IPS-15b (cell line): Measurements from ENCODE around the gene LRP1.

Source experiments
- H3K27me3 ChIP-seq: one replicate; pipeline ENCODE4 v1.6.1; 2013; ENCODE audit warnings: low read length; ENCODE audit not compliant: control insufficient read depth, insufficient read depth
- H3K36me3 ChIP-seq: one replicate; pipeline ENCODE4 v1.6.1; 2013; ENCODE audit warnings: low read length; ENCODE audit not compliant: control insufficient read depth, insufficient read depth
- H3K4me1 ChIP-seq: one replicate; pipeline ENCODE4 v1.6.1; 2013; ENCODE audit warnings: mild to moderate bottlenecking, low read length; ENCODE audit not compliant: control insufficient read depth, insufficient read depth
- H3K4me3 ChIP-seq: one replicate; pipeline ENCODE4 v1.5.1; 2013; ENCODE audit warnings: low read depth, low read length
- H3K9ac ChIP-seq: one replicate; pipeline ENCODE4 v1.6.1; 2013; ENCODE audit warnings: low read depth, mild to moderate bottlenecking, low read length
- H3K9me3 ChIP-seq: one replicate; pipeline ENCODE4 v1.6.1; 2013; ENCODE audit warnings: mild to moderate bottlenecking, low read length; ENCODE audit not compliant: control insufficient read depth, insufficient read depth

LRP1 gene

GRCh38 chr12:57209916-57210315 is 81.6 kb downstream of the LRP1 start:
- H3K27me3 ChIP-seq: peaks cover 14% of the 10 kb centered on the region
- H3K9ac ChIP-seq: no peak overlapping the region
- H3K4me3 ChIP-seq: no peak overlapping the region
- peaks cover 9% of the 10 kb centered on the region for H3K4me1 ChIP-seq
- peaks cover 70% of the 10 kb centered on the region for H3K36me3 ChIP-seq
- H3K9me3 ChIP-seq: no peaks in the 10 kb centered on the region

GRCh38 chr12:57210461-57210860 is 82.2 kb downstream of the LRP1 start:
- no peak overlapping the region for H3K4me3 ChIP-seq

GRCh38 chr12:57210926-57211692 is 82.8 kb downstream of the LRP1 start:
- Histone ChIP-seq H3K4me3 (no peak overlapping the region), H3K9ac (no peak overlapping the region), H3K4me1 (peaks cover 15% of the 10 kb centered on the region), H3K36me3 (peaks cover 58% of the 10 kb centered on the region), H3K27me3 (peaks cover 26% of the 10 kb centered on the region), H3K9me3 (no peaks in the 10 kb centered on the region)

More at GRCh38 chr12:57210461-57210860, 82.2 kb downstream of the LRP1 start:
- Histone ChIP-seq H3K4me1 (peaks cover 10% of the 10 kb centered on the region), H3K36me3 (peaks cover 64% of the 10 kb centered on the region), H3K9ac (no peak overlapping the region), H3K9me3 (no peaks in the 10 kb centered on the region), H3K27me3 (peaks cover 19% of the 10 kb centered on the region)

DNA sequence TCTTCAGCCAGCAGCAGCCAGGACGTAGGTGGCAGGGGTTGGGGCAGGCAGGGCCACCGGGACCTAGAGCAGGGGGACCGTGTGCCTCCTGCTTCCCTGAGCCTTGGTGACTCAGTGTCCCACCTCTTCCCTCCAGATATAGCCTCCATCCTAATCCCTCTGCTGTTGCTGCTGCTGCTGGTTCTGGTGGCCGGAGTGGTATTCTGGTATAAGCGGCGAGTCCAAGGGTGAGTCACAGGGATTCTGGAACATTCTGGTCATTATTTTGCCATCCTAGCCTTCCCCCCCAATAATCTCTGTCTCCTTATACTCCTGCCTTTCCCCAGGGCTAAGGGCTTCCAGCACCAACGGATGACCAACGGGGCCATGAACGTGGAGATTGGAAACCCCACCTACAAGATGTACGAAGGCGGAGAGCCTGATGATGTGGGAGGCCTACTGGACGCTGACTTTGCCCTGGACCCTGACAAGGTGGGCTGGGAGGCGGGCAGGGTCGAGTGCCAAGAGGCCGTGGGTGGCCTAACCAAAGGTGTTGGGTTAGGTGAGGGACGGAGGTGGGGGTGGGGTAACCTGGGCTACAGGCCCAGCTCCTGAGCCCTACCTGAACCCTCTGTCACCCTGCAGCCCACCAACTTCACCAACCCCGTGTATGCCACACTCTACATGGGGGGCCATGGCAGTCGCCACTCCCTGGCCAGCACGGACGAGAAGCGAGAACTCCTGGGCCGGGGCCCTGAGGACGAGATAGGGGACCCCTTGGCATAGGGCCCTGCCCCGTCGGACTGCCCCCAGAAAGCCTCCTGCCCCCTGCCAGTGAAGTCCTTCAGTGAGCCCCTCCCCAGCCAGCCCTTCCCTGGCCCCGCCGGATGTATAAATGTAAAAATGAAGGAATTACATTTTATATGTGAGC is 83.8 kb downstream of the LRP1 start:
- H3K36me3 ChIP-seq: peaks cover 52% of the 10 kb centered on the region
- no peak overlapping the region for H3K9ac ChIP-seq

GRCh38 chr12:57212701-57213057 is 84.4 kb downstream of the LRP1 start:
- no peak overlapping the region for H3K4me3 ChIP-seq
- H3K27me3 ChIP-seq: peaks cover 37% of the 10 kb centered on the region
- H3K36me3 ChIP-seq: peaks cover 49% of the 10 kb centered on the region
- no peak overlapping the region for H3K9ac ChIP-seq
- H3K4me1 ChIP-seq: peaks cover 15% of the 10 kb centered on the region
- no peaks in the 10 kb centered on the region for H3K9me3 ChIP-seq

More for the DNA sequence above, 83.8 kb downstream of the LRP1 start:
- Histone ChIP-seq H3K9me3 (no peaks in the 10 kb centered on the region), H3K27me3 (peaks cover 30% of the 10 kb centered on the region), H3K4me3 (no peak overlapping the region), H3K4me1 (peaks cover 15% of the 10 kb centered on the region)

DNA sequence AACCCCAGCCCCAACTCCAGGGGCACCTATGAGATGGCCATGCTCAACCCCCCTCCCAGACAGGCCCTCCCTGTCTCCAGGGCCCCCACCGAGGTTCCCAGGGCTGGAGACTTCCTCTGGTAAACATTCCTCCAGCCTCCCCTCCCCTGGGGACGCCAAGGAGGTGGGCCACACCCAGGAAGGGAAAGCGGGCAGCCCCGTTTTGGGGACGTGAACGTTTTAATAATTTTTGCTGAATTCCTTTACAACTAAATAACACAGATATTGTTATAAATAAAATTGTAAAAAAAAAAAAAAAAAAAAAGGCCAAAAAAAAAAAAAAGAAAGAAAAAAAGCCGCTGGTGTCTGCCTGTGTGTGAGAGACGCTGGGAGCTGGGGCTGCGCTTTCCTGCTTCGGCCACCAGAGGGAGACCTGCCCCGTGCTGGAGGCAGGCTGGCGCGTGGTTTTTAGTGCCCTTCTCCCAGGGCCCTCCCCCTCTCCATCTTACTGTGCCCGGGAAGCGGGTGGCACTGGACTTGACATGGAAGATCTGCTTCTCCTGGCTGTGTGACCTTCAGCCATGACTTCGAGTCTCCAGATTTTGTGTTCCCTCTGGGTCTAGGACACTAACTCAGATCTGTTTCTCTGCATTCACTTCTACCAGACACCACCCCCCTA is 84.9 kb downstream of the LRP1 start:
- H3K9me3 ChIP-seq: no peaks in the 10 kb centered on the region
- H3K27me3 ChIP-seq: peaks cover 42% of the 10 kb centered on the region
- no peak overlapping the region for H3K9ac ChIP-seq
- H3K4me3 ChIP-seq: no peak overlapping the region
- H3K36me3 ChIP-seq: peaks cover 44% of the 10 kb centered on the region
- H3K4me1 ChIP-seq: peaks cover 15% of the 10 kb centered on the region

DNA sequence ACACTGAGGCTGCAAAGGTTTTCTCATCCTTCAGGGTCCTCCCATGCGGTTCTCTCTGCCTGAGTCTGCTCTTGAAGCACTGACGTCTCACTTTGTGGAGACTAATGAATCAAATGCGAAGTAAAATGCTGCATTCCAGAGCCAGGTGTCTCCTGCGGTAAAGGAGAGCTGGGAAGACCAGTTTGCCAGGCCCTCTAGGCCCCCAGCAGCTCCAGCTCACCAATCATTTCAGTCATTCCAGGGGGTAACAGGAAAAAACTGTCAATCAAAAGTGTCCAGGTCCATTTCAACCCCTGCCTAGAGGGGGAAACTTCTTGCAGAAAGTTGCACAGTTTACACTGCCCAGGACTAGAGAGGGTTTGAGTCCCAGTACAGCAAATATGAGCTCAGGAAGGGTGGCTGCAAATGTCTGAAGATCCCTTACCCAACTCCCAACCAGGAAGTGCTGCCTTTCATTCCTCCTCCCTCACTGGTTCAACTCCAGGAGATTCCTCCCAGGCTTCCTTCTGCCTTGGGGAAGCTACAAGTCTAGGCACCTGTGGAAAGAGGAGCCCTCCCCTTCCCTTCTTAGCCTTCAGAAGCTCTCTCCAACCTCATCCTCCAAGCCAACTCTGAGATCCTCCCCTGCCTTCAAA is 85.6 kb downstream of the LRP1 start:
- peaks cover 37% of the 10 kb centered on the region for H3K36me3 ChIP-seq
- no peaks in the 10 kb centered on the region for H3K9me3 ChIP-seq
- H3K4me1 ChIP-seq: peaks cover 15% of the 10 kb centered on the region
- no peak overlapping the region for H3K9ac ChIP-seq
- no peak overlapping the region for H3K4me3 ChIP-seq
- H3K27me3 ChIP-seq: peaks cover 49% of the 10 kb centered on the region

DNA sequence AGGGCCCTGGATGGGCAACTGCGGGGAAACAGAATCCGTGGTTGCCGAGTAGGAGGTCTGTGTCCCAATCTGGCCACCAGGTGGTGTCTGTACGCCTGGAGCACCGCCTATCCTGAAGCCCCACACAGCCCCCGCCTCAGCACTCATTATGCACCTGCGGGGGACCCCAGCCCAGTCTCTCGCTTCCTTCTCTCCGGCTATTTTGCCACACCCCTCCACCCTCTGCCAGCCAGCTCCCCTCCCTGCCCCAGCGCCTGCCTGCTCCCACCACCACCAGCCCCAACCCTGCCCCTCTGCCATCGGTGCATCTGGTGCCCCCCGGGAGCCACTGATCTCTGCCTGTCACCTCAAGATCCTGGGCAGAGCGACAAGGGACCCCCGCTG is 86.1 kb downstream of the LRP1 start:
- Histone ChIP-seq H3K36me3 (peaks cover 32% of the 10 kb centered on the region), H3K4me3 (no peak overlapping the region), H3K9me3 (no peaks in the 10 kb centered on the region), H3K27me3 (peaks cover 54% of the 10 kb centered on the region), H3K9ac (no peak overlapping the region), H3K4me1 (peaks cover 15% of the 10 kb centered on the region)

DNA sequence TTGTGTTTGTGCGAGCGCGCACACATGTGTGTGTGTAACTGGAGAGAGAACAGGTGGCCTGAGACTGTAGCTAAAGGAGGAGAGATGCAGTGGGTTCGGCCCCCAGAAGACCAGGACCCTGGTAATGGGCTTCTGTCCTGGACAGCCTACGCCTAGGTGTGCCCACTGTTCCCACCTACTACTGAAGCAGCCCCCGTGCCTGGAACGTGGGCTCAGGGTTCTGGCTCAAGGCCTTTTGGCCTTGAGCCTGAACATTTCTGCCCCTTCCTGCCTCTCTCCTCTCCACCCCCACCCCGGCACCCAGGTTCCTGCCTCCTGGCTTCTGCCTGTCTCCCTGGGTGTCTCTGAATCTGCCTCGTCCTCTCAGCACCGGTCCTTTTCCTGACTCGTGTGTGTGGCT is 86.8 kb downstream of the LRP1 start:
- Histone ChIP-seq H3K27me3 (peaks cover 60% of the 10 kb centered on the region), H3K4me1 (peaks cover 17% of the 10 kb centered on the region), H3K4me3 (peak overlapping the region; percentile 37), H3K36me3 (peaks cover 26% of the 10 kb centered on the region), H3K9ac (no peak overlapping the region), H3K9me3 (no peaks in the 10 kb centered on the region)

- Histone ChIP-seq H3K4me3 (peak overlapping the region; percentile 37), H3K27me3 (peaks cover 64% of the 10 kb centered on the region), H3K36me3 (peaks cover 20% of the 10 kb centered on the region), H3K4me1 (peaks cover 17% of the 10 kb centered on the region), H3K9me3 (no peaks in the 10 kb centered on the region), H3K9ac (no peak overlapping the region)
These were observed 87.4 kb downstream of the LRP1 start for GRCh38 chr12:57215668-57216013.
